ENCODE results near the gene NAV2. TPM values are rescaled to one million over a fixed set of nuclear protein-coding genes. Genes with fewer than 3 reads are reported as not detected.

Gene NAV2
- total RNA-seq, 2 experiments from 2014 or later: 0.23 to 0.36 TPM

DNA sequence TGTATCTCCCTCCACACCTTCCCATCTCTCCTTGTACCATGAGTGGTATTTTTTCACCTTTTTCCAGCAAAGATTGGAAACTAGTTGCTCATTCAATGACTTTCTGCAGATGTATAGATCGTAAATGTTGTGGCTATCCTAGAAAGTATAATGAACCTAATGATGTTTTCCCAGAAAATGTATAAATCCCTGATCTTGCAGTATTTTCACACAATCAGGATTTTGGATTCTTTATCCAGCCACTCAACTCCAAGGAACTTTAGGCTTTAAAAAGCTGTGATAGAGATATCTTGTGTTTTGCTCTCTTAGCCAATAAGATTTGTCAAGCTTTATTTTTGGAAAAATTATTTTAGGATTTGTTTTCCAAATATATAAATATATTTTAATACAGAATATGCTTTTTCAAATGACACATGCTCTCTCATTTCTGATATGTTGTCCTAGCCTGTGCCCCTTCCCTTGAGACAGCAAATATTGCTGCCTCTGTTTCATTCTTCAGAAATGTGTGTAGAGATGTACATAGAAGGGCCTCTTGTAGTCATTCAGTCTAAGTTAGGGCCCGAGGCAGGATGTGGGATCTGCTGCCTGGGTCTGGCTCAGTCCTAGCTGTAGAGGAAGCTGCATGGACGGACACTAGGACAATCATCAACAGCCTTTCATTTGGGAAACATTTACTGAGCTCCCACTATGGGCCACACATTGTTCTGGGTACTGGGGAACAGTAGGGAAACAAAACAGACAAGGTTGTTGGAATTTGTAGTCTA, 62.4 kb downstream of the NAV2 start:
- Mint-ChIP-seq H3K4me3 (no peak overlapping the region), H3K4me1 (ENCODE audit: low read depth) (peaks cover 9% of the 10 kb centered on the region), H3K36me3 (ENCODE audit: low read depth) (no peaks in the 10 kb centered on the region), H3K9me3 (no peaks in the 10 kb centered on the region), H3K27ac (no peak overlapping the region), H3K27me3 (peaks cover 46% of the 10 kb centered on the region)
- intact Hi-C loops (cut with micrococcal nuclease): no loop called here
- TF ChIP-seq, protein P1, sequence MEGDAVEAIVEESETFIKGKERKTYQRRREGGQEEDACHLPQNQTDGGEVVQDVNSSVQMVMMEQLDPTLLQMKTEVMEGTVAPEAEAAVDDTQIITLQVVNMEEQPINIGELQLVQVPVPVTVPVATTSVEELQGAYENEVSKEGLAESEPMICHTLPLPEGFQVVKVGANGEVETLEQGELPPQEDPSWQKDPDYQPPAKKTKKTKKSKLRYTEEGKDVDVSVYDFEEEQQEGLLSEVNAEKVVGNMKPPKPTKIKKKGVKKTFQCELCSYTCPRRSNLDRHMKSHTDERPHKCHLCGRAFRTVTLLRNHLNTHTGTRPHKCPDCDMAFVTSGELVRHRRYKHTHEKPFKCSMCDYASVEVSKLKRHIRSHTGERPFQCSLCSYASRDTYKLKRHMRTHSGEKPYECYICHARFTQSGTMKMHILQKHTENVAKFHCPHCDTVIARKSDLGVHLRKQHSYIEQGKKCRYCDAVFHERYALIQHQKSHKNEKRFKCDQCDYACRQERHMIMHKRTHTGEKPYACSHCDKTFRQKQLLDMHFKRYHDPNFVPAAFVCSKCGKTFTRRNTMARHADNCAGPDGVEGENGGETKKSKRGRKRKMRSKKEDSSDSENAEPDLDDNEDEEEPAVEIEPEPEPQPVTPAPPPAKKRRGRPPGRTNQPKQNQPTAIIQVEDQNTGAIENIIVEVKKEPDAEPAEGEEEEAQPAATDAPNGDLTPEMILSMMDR (IDR thresholded peaks at IDR 0.05): no peak
- ATAC-seq (no peak), DNase-seq (no peak)
- CTCF ChIA-PET: no interaction called here
- POLR2A ChIA-PET: no interaction called here

DNA sequence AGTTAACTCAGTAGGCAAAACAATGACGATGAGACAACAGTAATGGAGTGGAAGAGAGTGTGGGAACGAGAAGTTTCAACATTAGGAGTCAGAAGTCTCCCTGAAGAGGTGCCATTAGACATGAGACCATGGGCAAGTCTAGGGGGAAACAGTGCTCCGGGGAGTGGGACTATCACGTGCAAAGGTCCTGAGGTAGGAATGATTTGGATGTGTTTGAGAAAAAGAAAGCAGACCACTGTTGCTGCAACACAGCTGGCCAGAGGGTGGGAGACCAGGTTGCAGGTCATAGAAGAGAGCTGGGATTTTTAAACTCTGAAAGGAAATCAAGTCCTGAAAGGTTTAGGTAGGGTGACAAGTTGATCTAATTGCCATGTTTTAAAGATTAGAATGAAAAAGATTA, 63.0 kb downstream of the NAV2 start:
- no peak overlapping the region for H3K4me3 Mint-ChIP-seq
- intact Hi-C loops (cut with micrococcal nuclease): no loop called here
- H3K36me3 Mint-ChIP-seq (ENCODE audit: low read depth): no peaks in the 10 kb centered on the region
- H3K4me1 Mint-ChIP-seq (ENCODE audit: low read depth): peaks cover 9% of the 10 kb centered on the region
- ATAC-seq (no peak), DNase-seq (no peak)
- no peaks in the 10 kb centered on the region for H3K9me3 Mint-ChIP-seq
- peaks cover 47% of the 10 kb centered on the region for H3K27me3 Mint-ChIP-seq
- POLR2A ChIA-PET: no interaction called here
- TF ChIP-seq, protein P1 (IDR thresholded peaks at IDR 0.05): no peak
- H3K27ac Mint-ChIP-seq: no peak overlapping the region
- CTCF ChIA-PET: no interaction called here

DNA sequence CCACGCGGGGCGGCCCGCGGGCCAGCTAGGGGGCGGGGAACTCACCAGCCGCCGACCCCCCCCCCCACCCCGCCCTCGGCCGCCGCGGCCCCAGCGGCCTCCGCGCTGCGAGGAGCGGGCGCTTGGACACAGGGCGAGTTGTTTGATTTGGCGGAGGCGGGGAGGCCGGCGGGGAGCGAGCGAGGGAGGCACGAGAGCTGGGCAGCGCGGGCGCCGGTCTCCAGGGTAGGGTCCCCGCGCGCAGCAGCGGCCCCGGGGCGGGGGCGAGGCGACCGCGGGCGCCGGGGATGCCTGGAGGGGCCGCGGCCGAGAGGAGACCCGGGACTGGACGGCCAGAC, 64.4 kb downstream of the NAV2 start:
- Mint-ChIP-seq H3K9me3 (no peaks in the 10 kb centered on the region), H3K27ac (no peak overlapping the region), H3K36me3 (ENCODE audit: low read depth) (no peaks in the 10 kb centered on the region), H3K4me1 (ENCODE audit: low read depth) (peaks cover 9% of the 10 kb centered on the region), H3K4me3 (peak overlapping the region; percentile 45), H3K27me3 (peaks cover 48% of the 10 kb centered on the region)
- no peak for ATAC-seq
- TF ChIP-seq, protein P1 (IDR thresholded peaks at IDR 0.05): no peak
- ChIA-PET CTCF (interaction anchor here (1.4 kb wide), 1 partner anchor 29 kb away, joined by 3 read pairs; no protein-coding TSS in a partner anchor), POLR2A (no interaction called here)
- no peak for DNase-seq
- intact Hi-C loops (cut with micrococcal nuclease): no loop called here

DNA sequence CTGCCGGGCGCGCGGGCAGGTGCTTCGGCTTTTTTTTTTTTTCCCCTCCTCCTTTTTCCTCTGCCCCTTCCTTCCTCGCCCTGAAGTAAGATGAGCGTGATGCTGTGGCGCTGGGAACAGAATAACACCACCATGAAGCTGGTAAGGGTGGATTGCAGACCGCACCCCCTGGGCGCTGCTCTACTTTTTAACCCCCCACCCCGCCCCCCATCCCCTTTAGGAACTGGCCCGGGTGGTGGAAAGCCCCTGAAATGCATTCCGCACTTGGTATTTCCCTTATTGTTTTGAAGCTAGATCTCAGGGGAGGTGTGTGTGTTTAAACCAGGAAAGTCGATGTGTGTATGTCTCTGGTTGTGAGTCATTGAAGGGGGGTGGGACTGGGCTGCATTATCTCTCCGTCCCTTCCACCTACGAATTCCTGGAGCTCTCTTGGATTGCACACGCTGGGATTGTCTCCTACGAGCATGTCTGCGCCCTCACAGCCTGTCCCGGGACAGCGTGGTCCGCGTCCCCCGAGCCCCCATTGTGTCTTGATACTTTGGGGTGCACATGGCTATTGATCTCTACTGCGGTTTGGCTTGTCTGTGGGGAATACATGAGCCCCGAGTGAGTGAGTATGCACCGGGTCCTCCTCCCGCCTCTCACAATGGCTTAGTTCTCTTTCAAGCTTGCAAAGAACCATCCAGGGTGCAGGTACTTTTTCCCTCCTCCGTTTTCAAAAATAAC, 64.9 kb downstream of the NAV2 start:
- TF ChIP-seq, protein P1 (IDR thresholded peaks at IDR 0.05): no peak
- DNase-seq (peak; percentile 26), ATAC-seq (peak; percentile 70)
- H3K9me3 Mint-ChIP-seq: no peaks in the 10 kb centered on the region
- intact Hi-C loops (cut with micrococcal nuclease): no loop called here
- no peak overlapping the region for H3K27ac Mint-ChIP-seq
- H3K27me3 Mint-ChIP-seq: peaks cover 47% of the 10 kb centered on the region
- H3K4me1 Mint-ChIP-seq (ENCODE audit: low read depth): peaks cover 9% of the 10 kb centered on the region
- no peaks in the 10 kb centered on the region for H3K36me3 Mint-ChIP-seq (ENCODE audit: low read depth)
- ChIA-PET CTCF (interaction anchor here (1.2 to 1.4 kb wide), 2 partner anchors 29 to 214 kb away, joined by 3 read pairs; no protein-coding TSS in a partner anchor), POLR2A (no interaction called here)
- peak overlapping the region; percentile 45 for H3K4me3 Mint-ChIP-seq

DNA sequence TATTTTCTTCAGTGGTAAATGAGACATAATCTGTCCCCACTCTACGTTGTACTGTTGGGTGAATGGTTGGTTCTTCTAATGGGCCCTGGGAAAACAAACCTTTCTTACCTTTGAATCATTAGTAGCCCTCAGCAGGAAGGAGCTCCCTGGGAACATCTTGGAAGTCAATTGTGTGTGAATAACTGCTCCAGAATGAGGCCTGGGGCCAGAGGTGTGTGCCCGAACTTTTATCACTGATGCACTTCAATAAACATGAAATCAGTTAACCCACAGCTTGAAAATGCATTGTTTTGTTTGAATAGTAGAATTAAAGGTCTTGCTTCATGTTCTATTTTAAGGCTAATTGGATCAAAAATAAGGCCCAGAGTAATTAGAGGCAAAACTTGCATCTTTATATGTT, 67.1 kb downstream of the NAV2 start:
- H3K4me1 Mint-ChIP-seq (ENCODE audit: low read depth): peaks cover 9% of the 10 kb centered on the region
- H3K9me3 Mint-ChIP-seq: no peaks in the 10 kb centered on the region
- CTCF ChIA-PET: no interaction called here
- H3K27ac Mint-ChIP-seq: no peak overlapping the region
- POLR2A ChIA-PET: no interaction called here
- H3K36me3 Mint-ChIP-seq (ENCODE audit: low read depth): no peaks in the 10 kb centered on the region
- TF ChIP-seq, protein P1 (IDR thresholded peaks at IDR 0.05): no peak
- ATAC-seq (no peak), DNase-seq (no peak)
- intact Hi-C loops (cut with micrococcal nuclease): no loop called here
- H3K4me3 Mint-ChIP-seq: no peak overlapping the region
- H3K27me3 Mint-ChIP-seq: peaks cover 39% of the 10 kb centered on the region
